HG03520 (cell line): ENCODE measurements around the gene FUT6.
"Not testable (repeated sequence)": the region's sequence is repeated elsewhere in the genome, so short reads cannot be mapped to it uniquely, and the experiment has no call there.

Experiments used
- ATAC-seq: cut with Tn5 transposase; IDR thresholded peaks from one replicate; pipeline ENCODE4 v1.9.1; 2021; ENCODE audit warnings: mild to moderate bottlenecking, moderate library complexity; ENCODE audit not compliant: unreplicated experiment

FUT6 gene

GRCh38 chr19:5839065-5840017 is at the start of gene FUT6:
Gene FUT6, minus strand, starts transcription at chr19:5839702. Its CDS starts 7,135 bp downstream, at chr19:5832567.
- ATAC-seq, result no peak

DNA sequence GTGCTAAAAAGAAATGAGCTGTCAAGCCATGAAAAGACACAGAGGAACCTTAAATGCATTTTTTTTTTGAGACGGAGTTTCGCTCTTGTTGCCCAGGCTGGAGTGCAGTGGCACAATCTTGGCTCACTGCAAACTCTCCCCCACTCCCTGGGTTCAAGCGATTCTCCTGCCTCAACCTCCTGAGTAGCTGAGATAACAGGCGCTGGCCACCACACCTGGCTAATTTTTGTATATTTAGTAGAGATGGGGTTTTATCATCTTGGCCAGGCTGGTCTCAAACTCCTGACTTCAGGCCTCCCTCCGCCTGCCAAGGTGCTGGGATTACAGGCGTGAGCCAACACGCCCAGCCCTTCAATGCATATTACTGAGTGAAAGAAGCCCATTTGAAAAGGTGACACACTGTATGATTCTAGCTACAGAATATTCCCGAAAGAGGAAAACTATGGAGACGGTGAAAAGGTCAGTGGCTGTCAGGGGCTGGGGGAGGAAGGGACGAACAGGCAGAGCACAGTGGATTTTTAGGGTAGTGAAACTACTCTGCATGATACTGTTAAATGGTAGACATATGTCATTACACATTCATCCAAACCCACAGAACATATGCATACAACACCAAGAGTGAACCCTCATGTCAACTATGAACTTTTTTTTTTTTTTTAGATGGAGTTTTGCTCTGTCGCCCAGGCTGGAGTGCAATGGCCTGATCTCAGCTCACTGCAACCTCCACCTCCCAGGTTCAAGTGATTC is 44.7 kb upstream of the FUT6 start:
- not testable (repeated sequence) for ATAC-seq

GRCh38 chr19:5883157-5883873 is 43.8 kb upstream of the FUT6 start:
- ATAC-seq, result not testable (repeated sequence)

DNA sequence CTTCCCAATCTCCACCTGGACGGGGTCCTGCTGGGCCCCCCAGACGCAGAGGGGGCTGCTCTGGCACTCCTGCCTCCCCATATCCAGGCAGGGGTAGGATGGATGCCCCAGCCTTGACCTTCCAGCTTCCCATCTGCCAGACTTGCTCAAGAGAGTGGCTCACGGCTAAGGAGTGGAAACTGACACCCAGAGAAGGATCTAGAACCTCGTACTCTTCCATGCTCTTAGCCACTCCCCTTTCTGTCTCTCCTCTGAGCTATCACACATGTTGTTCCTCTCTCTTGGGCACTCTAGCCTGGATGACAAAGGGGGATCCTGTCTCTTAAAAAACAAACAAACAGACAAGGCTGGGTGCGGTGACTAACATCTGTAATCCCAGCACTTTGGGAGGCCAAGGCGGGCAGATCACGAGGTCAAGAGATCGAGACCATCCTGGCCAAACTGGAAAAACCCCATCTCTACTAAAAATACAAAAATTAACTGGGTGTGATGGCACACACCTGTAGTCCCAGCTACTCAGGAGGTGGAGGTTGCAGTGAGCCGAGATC is 43.0 kb upstream of the FUT6 start:
- no peak for ATAC-seq

- ATAC-seq, result no peak
Measured at GRCh38 chr19:5881543-5882299, 42.2 kb upstream of the FUT6 start.

DNA sequence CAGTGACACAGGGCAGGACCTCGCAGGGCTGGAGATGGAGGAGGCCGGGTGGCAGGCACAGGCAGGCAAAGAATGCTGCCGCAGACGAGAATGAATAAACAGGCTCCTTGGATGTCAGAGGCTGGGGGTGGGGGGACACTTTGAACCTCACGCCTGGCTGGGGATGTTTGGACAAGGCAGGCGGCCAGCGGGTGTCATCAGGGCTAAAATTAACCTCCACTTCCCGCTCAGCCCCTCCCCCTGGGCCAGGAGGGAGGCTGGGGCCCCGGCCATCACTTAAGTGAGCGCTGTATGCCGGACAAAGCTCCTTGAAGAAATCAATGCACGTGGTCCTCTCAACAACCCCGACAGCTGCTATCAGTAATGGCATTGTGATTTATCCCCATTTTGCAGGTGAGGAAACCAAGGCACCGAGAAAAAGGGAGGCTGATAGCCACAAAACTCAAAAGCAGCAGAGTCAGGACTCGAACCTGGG is 41.1 kb upstream of the FUT6 start:
- no peak for ATAC-seq

GRCh38 chr19:5880196-5880595 is 40.7 kb upstream of the FUT6 start:
- ATAC-seq, result no peak

GRCh38 chr19:5877882-5878281 is 38.4 kb upstream of the FUT6 start:
- no peak for ATAC-seq

- no peak for ATAC-seq
Measured at GRCh38 chr19:5877427-5877826, 37.9 kb upstream of the FUT6 start.

DNA sequence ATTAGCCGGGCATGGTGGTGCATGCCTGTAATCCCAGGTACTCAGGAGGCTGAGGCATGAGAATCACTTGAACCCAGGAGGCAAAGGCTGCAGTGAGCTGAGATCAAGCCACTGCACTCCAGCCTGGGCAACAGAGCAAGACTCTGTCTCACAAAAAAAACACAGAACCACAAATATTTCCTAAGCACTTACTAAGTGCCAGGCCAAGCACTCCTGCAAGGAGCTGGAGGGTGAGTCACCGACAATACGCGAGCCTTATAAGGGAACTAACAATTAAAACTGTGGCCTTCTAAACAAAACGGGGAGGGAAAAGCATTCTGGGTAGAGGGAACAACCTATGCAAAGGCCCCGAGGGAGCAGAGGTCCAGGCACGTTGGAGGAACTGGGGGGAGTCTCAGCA is 35.0 kb upstream of the FUT6 start:
- ATAC-seq, result not testable (repeated sequence)

GRCh38 chr19:5873617-5874199 is 34.2 kb upstream of the FUT6 start:
- no peak for ATAC-seq

GRCh38 chr19:5870986-5871394 is 31.5 kb upstream of the FUT6 start:
- no peak for ATAC-seq

- ATAC-seq, result no peak
Measured at GRCh38 chr19:5867201-5868136, 28.0 kb upstream of the FUT6 start.

- ATAC-seq, result no peak
Measured at GRCh38 chr19:5865772-5866171, 26.3 kb upstream of the FUT6 start.

DNA sequence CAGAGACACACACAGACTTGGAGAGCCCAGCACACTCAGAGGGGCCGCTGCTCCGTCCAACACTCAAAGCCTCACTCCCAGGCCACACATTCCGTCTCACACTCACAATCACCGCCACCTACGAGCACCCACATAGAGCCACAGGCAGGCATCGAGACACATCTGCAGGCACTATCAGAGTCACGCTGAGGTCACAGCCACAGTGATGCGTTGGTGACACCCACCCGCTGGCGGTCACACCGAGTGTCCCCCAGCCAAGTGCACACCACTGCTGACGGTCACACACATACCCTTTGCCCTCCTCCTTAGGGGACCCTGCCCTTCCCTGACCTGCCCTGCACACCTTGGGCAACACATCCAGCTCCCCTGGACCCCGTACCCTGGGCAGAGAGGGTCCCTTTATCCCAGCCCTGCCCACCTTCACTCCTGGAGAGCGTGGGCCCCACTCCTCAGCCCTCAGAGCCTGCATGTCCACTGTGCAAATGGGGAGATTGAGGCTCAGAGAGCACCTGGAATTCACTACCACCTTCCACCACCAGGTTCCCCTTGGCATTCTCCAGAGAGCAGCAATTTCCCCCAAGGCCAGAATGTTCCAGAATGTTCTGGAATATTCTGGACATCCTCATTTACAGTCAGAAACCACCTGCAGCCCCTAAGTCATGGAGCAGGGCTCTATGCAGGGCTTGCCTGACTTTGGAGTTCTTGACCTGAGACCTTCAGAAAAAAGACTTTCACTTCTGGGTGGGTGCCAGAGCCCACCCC is 25.4 kb upstream of the FUT6 start:
- no peak for ATAC-seq

DNA sequence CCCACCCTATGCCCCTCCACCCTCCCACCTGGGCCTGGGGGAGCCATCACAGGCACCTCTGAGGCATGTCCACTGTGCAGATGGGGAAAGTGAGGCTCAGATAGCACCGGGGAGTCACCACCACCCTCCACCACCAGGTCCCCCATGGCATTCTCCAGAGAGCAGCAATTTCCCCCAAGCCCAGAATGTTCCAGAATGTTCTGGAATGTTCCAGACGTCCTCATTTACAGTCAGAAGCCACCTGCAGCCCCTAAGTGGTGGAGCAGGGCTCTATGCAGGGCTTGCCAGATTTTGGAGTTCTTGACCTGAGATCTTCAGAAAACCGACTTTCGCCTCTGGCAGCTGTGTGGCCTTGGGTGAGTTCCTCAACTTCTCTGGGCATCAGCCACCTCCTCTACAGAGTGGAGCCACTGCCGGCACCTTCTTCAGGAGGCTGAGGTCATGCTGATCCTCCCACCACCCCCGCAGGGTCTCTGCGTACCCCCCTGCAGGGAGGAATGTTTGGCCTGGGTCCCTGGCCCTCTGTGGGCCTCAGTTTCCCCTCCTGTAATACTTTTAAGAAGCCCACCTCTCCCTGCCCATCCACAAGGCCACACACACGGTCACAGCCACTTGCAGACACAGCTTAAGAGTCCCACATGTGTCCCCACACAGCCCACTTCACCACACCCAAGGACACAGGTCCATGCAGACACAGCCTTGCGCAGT is 24.7 kb upstream of the FUT6 start:
- ATAC-seq, result no peak

- no peak for ATAC-seq
Measured at GRCh38 chr19:5863030-5863665, 23.6 kb upstream of the FUT6 start.
